Neural progenitor cell (in vitro differentiated cells): ENCODE measurements around the gene SERTAD4.

Experiments
- EZH2 ChIP-seq: fragments of 200-600 bp; sonication (generic); IDR thresholded peaks from 2 replicates; pipeline ENCODE4 v1.6.1; 2017; ENCODE audit warnings: antibody characterized with exemption, mild to moderate bottlenecking, moderate library complexity
- EZH2phosphoT487 ChIP-seq: fragments of 200-600 bp; sonication (generic); IDR thresholded peaks from 2 replicates; pipeline ENCODE4 v1.6.1; 2017; ENCODE audit warnings: antibody characterized with exemption
- TF ChIP-seq, protein P1 (sequence below): fragments of 200-600 bp; sonication (generic); IDR thresholded peaks from 2 replicates; pipeline ENCODE4 v1.5.1; 2017; ENCODE audit warnings: antibody characterized with exemption, mild to moderate bottlenecking

- TF ChIP-seq, protein P1, sequence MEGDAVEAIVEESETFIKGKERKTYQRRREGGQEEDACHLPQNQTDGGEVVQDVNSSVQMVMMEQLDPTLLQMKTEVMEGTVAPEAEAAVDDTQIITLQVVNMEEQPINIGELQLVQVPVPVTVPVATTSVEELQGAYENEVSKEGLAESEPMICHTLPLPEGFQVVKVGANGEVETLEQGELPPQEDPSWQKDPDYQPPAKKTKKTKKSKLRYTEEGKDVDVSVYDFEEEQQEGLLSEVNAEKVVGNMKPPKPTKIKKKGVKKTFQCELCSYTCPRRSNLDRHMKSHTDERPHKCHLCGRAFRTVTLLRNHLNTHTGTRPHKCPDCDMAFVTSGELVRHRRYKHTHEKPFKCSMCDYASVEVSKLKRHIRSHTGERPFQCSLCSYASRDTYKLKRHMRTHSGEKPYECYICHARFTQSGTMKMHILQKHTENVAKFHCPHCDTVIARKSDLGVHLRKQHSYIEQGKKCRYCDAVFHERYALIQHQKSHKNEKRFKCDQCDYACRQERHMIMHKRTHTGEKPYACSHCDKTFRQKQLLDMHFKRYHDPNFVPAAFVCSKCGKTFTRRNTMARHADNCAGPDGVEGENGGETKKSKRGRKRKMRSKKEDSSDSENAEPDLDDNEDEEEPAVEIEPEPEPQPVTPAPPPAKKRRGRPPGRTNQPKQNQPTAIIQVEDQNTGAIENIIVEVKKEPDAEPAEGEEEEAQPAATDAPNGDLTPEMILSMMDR, result no peak
- no peak for TF ChIP-seq EZH2phosphoT487
- no peak for TF ChIP-seq EZH2
Observed at GRCh38 chr1:210198840-210199239, 33.8 kb upstream of the SERTAD4 start.
